Tibial nerve (tissue), 4 donors: ENCODE data around the gene IRS1.

Experiments used
- EP300 ChIP-seq, 2 donors: sonication (generic); formaldehyde crosslinking; IDR thresholded peaks; one replicate each; pipeline ENCODE4 v1.6.1; 2017; ENCODE audit warnings: antibody characterized with exemption in 2 of 2, mild to moderate bottlenecking in 1 of 2
- TF ChIP-seq, protein P1 (sequence below), 5 experiments: fragments of 200-600 bp in 3 of 5; fragments of 450-650 bp in 2 of 5; sonication (generic) in 3 of 5; IDR thresholded peaks; one replicate each; pipeline ENCODE4 v1.5.1; 2016 to 2019; ENCODE audit warnings: antibody characterized with exemption in 5 of 5, mild to moderate bottlenecking in 3 of 5, moderate library complexity in 2 of 5

GRCh38 chr2:226707499-226707898 is 92.1 kb downstream of the IRS1 start:
- TF ChIP-seq EP300 (IDR thresholded peaks at IDR 0.05): no peak
- TF ChIP-seq, protein P1, sequence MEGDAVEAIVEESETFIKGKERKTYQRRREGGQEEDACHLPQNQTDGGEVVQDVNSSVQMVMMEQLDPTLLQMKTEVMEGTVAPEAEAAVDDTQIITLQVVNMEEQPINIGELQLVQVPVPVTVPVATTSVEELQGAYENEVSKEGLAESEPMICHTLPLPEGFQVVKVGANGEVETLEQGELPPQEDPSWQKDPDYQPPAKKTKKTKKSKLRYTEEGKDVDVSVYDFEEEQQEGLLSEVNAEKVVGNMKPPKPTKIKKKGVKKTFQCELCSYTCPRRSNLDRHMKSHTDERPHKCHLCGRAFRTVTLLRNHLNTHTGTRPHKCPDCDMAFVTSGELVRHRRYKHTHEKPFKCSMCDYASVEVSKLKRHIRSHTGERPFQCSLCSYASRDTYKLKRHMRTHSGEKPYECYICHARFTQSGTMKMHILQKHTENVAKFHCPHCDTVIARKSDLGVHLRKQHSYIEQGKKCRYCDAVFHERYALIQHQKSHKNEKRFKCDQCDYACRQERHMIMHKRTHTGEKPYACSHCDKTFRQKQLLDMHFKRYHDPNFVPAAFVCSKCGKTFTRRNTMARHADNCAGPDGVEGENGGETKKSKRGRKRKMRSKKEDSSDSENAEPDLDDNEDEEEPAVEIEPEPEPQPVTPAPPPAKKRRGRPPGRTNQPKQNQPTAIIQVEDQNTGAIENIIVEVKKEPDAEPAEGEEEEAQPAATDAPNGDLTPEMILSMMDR (IDR thresholded peaks at IDR 0.05): no peak
